Stimulated activated CD4-positive, alpha-beta T cell treated with anti-CD3 and anti-CD28 coated beads, Interleukin-12 subunit alpha, Interleukin-12 subunit beta, amount 100 ng/mL, for 48 hours (primary cell): ENCODE measurements around the gene FOLH1.
"Not testable (repeated sequence)": the region's sequence is repeated elsewhere in the genome, so short reads cannot be mapped to it uniquely, and the experiment has no call there.

Experiments
- DNase-seq, 3 donors: peaks; one replicate each; pipeline ENCODE4 v3.0.0-alpha.2; 2020; ENCODE audit warnings: low read depth in 2 of 3, low spot score in 1 of 3

FOLH1 gene

GRCh38 chr11:49208006-49208721, at the start of gene FOLH1:
Gene FOLH1, minus strand, starts transcription at chr11:49208602. Its CDS starts 193 bp downstream, at chr11:49208409.
- DNase-seq, result no peak

- DNase-seq, result not testable (repeated sequence)
Observed at GRCh38 chr11:49255148-49255547, 46.7 kb upstream of the FOLH1 start.

- not testable (repeated sequence) for DNase-seq
Observed at GRCh38 chr11:49251212-49251611, 42.8 kb upstream of the FOLH1 start.

DNA sequence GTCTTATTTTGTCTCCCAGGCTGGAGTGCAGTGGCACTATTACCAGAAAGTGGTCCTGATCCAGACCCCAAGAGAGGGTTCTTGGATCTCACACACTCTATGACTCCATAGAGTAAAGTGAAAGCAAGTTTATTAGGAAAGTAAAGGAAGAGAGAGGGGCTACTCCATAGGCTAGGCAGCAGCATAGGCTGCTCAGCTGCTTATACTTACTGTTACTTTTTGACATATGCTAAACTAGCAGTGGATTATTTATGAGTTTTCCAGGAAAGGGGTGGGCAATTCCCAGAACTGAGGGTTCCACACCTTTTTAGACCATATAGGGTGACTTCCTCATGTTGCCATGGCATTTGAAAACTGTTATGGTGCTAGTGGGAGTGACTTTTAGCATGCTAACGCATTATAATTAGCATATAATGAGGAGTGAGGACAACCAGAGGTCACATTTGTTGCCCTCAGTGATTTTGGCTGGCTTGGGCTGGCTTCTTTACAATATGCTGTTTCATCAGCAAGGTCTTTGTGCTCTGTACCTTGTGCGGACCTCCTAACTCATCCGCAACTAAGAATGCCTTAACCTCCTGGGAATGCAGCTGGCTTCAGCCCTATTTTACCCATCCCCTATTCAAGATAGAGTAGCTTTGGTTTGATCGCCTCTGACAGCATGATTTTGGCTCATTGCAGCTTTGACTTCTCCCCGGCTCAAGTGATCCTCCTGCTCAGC, 42.2 kb upstream of the FOLH1 start:
- not testable (repeated sequence) for DNase-seq

- not testable (repeated sequence) for DNase-seq
Observed at GRCh38 chr11:49249363-49249762, 41.0 kb upstream of the FOLH1 start.

DNA sequence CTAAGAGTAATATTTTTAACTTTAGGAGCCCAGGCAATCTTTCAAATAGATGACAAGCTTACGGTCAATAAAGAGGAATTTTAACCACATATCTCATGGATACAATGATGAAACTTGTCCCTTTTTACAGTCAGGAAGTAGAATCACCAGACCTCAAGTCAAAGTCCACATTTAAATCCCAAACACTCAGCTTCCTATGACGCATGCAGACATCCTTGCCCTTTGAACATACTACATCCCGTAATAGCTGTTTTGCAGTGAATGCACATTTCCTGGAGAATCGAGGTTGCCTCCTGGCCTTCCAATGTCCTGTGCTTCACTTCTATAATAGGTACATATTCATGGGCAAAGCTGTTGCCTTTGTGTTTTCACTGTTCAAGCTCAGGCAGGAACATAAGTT, 25.3 kb upstream of the FOLH1 start:
- DNase-seq, result not testable (repeated sequence)

- not testable (repeated sequence) for DNase-seq
Observed at GRCh38 chr11:49233019-49233418, 24.6 kb upstream of the FOLH1 start.

- not testable (repeated sequence) for DNase-seq
Observed at GRCh38 chr11:49231725-49232124, 23.3 kb upstream of the FOLH1 start.

GRCh38 chr11:49230534-49230933, 22.1 kb upstream of the FOLH1 start:
- not testable (repeated sequence) for DNase-seq

DNA sequence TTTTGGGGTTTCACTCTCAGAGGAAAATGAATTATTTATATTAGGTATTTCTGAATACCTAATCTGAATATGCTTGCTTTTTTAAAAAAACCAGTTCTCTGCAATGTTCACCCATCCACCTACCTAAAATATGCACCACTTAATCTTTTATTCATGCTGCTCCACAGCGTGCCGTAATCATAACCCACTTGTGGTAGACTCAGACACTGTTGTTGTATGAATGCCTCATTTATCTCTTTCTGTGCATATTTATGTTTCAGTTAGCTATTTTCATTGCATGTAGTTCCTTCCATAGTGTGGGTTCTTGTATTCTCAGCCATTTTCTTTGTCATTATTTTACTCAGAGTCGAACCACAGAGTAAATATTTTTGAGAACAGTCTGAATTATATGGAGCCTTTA, 21.6 kb upstream of the FOLH1 start:
- not testable (repeated sequence) for DNase-seq

- not testable (repeated sequence) for DNase-seq
Observed at GRCh38 chr11:49229136-49229535, 20.7 kb upstream of the FOLH1 start.

GRCh38 chr11:49225255-49225785, 16.9 kb upstream of the FOLH1 start:
- DNase-seq, result not testable (repeated sequence)

GRCh38 chr11:49221112-49221511, 12.7 kb upstream of the FOLH1 start:
- no peak for DNase-seq

- DNase-seq, result no peak
Observed at GRCh38 chr11:49213026-49213560, 4.7 kb upstream of the FOLH1 start.

- not testable (repeated sequence) for DNase-seq
Observed at GRCh38 chr11:49206999-49207398, 1.4 kb downstream of the FOLH1 start.

DNA sequence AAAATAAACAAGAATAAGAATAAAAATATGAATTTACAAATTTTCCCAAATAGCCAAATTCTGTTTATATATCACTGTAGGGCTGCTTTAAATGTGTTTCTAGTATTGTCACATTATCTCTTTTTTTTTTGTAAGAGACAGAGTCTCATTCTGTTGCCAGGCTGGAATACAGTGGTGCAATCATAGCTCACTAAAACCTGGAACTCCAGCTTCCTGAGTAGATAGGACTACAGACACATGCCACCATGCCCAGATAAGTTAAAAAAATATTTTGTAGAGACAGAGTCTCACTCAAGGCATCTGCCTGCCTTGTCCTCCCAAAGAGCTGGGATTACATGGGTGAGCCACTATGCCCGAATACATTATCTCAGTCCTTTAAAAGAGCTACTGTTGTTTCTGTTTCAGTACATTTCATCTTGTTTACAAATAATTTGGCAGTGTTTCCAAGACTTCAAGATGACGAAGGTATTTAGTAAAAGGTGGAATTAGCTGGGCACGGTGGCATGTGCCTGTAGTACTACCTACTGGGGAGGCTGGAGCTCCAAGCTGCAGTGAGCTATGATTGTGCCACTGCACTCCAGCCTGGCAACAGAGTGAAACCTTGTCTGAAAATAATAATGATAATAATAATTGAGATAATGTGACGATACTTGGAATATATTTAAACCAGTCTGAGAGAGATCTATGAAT, 6.0 kb downstream of the FOLH1 start:
- DNase-seq, result no peak

DNA sequence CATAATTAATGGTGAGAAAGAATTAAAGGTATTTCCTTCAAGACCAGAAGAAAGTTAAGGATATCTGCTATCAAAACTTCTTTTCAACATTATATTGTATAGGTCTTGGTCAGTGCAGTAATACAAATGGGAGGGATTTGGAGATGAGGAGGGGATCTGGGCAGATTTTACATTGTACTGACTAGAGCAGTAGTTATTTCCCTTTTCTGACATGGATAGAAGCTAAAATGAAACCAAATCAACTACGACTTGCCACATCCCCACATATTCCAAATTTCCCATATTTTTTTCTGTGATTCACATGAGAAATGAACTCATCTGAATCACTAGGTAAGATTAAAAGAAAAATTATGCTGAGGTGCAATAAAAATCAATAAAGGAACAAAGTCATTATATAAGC, 11.6 kb downstream of the FOLH1 start:
- DNase-seq, result not testable (repeated sequence)

- not testable (repeated sequence) for DNase-seq
Observed at GRCh38 chr11:49196002-49196401, 12.4 kb downstream of the FOLH1 start.

- DNase-seq, result not testable (repeated sequence)
Observed at GRCh38 chr11:49190287-49190686, 18.1 kb downstream of the FOLH1 start.

- not testable (repeated sequence) for DNase-seq
Observed at GRCh38 chr11:49186225-49186624, 22.2 kb downstream of the FOLH1 start.

- DNase-seq, result not testable (repeated sequence)
Observed at GRCh38 chr11:49185597-49185996, 22.8 kb downstream of the FOLH1 start.
